ENCODE results near the gene CLDN19. TPM values are rescaled to one million over a fixed set of nuclear protein-coding genes. Genes with fewer than 3 reads are reported as not detected.

Gene CLDN19
- total RNA-seq, 1 experiment from 2014 or later = not detected

DNA sequence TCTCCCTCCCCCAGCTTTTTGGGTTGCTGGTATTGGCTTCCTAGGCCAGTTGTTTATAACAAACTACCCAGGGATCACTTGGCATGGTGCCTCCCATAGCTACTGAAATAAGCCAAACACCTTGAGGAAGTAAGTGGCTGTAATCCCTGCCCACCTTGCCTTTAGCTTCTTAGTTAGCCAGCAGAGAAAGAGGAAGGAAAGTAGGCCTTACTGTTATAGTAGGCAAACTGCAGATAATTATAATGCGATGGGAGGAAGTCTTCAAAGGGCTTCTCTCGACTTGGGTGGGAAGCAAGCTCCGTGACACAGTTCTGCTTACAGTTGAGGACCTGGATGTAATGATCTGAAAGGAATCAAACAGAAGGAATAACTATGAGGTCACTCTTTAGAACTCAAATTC is 18.6 kb upstream of the CLDN19 start (continued):
- TF ChIP-seq, protein P1, sequence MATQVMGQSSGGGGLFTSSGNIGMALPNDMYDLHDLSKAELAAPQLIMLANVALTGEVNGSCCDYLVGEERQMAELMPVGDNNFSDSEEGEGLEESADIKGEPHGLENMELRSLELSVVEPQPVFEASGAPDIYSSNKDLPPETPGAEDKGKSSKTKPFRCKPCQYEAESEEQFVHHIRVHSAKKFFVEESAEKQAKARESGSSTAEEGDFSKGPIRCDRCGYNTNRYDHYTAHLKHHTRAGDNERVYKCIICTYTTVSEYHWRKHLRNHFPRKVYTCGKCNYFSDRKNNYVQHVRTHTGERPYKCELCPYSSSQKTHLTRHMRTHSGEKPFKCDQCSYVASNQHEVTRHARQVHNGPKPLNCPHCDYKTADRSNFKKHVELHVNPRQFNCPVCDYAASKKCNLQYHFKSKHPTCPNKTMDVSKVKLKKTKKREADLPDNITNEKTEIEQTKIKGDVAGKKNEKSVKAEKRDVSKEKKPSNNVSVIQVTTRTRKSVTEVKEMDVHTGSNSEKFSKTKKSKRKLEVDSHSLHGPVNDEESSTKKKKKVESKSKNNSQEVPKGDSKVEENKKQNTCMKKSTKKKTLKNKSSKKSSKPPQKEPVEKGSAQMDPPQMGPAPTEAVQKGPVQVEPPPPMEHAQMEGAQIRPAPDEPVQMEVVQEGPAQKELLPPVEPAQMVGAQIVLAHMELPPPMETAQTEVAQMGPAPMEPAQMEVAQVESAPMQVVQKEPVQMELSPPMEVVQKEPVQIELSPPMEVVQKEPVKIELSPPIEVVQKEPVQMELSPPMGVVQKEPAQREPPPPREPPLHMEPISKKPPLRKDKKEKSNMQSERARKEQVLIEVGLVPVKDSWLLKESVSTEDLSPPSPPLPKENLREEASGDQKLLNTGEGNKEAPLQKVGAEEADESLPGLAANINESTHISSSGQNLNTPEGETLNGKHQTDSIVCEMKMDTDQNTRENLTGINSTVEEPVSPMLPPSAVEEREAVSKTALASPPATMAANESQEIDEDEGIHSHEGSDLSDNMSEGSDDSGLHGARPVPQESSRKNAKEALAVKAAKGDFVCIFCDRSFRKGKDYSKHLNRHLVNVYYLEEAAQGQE (IDR thresholded peaks at IDR 0.05; ENCODE audit: low read depth) = no peak
- TF ChIP-seq EZH2phosphoT487 (IDR thresholded peaks at IDR 0.05; ENCODE audit: borderline replicate concordance) (no peak), SP1 (IDR thresholded peaks at IDR 0.05; ENCODE audit: low read depth) (no peak), POLR2A (IDR thresholded peaks at IDR 0.05; ENCODE audit: borderline replicate concordance, extremely low read depth, insufficient read depth, insufficient read length) (no peak)
- TF ChIP-seq, protein P2, sequence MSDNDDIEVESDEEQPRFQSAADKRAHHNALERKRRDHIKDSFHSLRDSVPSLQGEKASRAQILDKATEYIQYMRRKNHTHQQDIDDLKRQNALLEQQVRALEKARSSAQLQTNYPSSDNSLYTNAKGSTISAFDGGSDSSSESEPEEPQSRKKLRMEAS (IDR thresholded peaks at IDR 0.05) = no peak
- TF ChIP-seq, protein P3, sequence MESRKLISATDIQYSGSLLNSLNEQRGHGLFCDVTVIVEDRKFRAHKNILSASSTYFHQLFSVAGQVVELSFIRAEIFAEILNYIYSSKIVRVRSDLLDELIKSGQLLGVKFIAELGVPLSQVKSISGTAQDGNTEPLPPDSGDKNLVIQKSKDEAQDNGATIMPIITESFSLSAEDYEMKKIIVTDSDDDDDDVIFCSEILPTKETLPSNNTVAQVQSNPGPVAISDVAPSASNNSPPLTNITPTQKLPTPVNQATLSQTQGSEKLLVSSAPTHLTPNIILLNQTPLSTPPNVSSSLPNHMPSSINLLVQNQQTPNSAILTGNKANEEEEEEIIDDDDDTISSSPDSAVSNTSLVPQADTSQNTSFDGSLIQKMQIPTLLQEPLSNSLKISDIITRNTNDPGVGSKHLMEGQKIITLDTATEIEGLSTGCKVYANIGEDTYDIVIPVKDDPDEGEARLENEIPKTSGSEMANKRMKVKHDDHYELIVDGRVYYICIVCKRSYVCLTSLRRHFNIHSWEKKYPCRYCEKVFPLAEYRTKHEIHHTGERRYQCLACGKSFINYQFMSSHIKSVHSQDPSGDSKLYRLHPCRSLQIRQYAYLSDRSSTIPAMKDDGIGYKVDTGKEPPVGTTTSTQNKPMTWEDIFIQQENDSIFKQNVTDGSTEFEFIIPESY (IDR thresholded peaks at IDR 0.05; ENCODE audit: extremely low read depth, insufficient replicate concordance, low read length) = no peak

DNA sequence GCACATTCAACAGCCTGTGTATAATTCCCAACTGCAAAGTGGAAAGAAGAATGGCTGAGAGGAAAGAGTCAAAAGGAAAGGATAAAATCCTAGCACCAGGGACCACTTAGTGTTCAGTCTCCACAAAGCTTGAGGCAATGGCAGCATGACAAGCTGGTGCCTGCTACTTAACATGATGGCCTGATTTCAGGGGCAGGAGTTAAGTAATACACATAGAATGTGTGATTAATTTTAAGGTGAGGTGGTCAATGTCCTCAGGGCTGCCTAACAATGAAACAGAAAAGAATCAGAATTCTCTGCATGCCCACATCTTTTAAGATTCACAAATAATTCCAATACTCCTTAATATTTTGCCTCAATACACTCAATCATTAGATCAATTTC is 17.8 kb upstream of the CLDN19 start:
- no TSS peak for BruUV-seq (replicated peaks)
- no peak for DNase-seq (ENCODE audit: low read depth, low spot score)

More for the DNA sequence above, 17.8 kb upstream of the CLDN19 start:
- Histone ChIP-seq H3K27ac (ENCODE audit: low read depth, low read length) (no peak overlapping the region), H3K4me1 (ENCODE audit: control insufficient read depth in 1 of 2, insufficient read depth in 2 of 2, low read length in 2 of 2) (0 out of 4 replicates have a peak, but pooled peaks cover 0 to 5% of the 10 kb centered on the region in 2 experiments), H3K9ac (ENCODE audit: low read length) (no peak overlapping the region), H3K9me3 (ENCODE audit: control insufficient read depth in 1 of 2, insufficient read depth in 1 of 2, low read depth in 1 of 2, low read length in 2 of 2) (no peaks in the 10 kb centered on the region), H3K27me3 (ENCODE audit: insufficient read depth, low read length) (no peaks in the 10 kb centered on the region), H2AFZ (ENCODE audit: low read depth, low read length, poor library complexity, severe bottlenecking) (no peak overlapping the region), H3K36me3 (ENCODE audit: control insufficient read depth in 1 of 2, insufficient read depth in 2 of 2, low read length in 2 of 2) (peaks cover 8 to 28% of the 10 kb centered on the region in 2 experiments; a peak in 3 of 4 replicates), H3K4me2 (ENCODE audit: low read length) (no peak overlapping the region), H3K79me2 (ENCODE audit: insufficient read depth, low read length) (no peaks in the 10 kb centered on the region), H4K20me1 (ENCODE audit: insufficient read depth) (no peaks in the 10 kb centered on the region), H3K9me2 (ENCODE audit: insufficient read depth) (no peaks in the 10 kb centered on the region), H3K4me3 (replicated peaks in 1 of 2; ENCODE audit: low read depth in 1 of 2, low read length in 2 of 2) (no peak overlapping the region)
- no peak for TF ChIP-seq SIN3A (IDR thresholded peaks at IDR 0.05; ENCODE audit: low read depth)
- no peak for TF ChIP-seq POLR2A (IDR thresholded peaks at IDR 0.05; ENCODE audit: borderline replicate concordance, extremely low read depth, insufficient read depth, insufficient read length)
- TF ChIP-seq CEBPB (IDR thresholded peaks at IDR 0.05; ENCODE audit: low read depth) = no peak
- TF ChIP-seq, protein P3 (IDR thresholded peaks at IDR 0.05; ENCODE audit: extremely low read depth, insufficient replicate concordance, low read length) = no peak
- TF ChIP-seq TCF7L2 (IDR thresholded peaks at IDR 0.05; ENCODE audit: borderline replicate concordance, extremely low read depth, insufficient read depth, insufficient read length) = no peak
- TF ChIP-seq EZH2phosphoT487 (IDR thresholded peaks at IDR 0.05; ENCODE audit: borderline replicate concordance) = no peak
- TF ChIP-seq RAD21 (IDR thresholded peaks at IDR 0.05; ENCODE audit: low read depth) = no peak
- intact Hi-C loops (cut with micrococcal nuclease) = loop anchor here (2.0 kb wide), 1 partner anchor 179 kb away; no protein-coding TSS in a partner anchor
- ATAC-seq = no peak
- ChIA-PET CTCF (interaction anchor here (1.9 to 4.0 kb wide), 3 partner anchors 9 to 180 kb away, joined by 8 to 23 read pairs (median 13); partner anchors contain the start of genes C1orf50 and P3H1), RAD21 (ENCODE audit: low non-redundant PET in 1 of 2, low total read pairs in 2 of 2, uncharacterized antibody in 2 of 2, unreplicated experiment in 2 of 2) (no interaction called here), POLR2A (interaction anchor here (1.2 kb wide), 1 partner anchor 76 kb away, joined by 3 read pairs; the partner anchor contains the start of gene YBX1)
